Fibroblast of upper back skin (primary cell): ENCODE results near the gene CCDC61.

Experiments
- DNase-seq: peaks from one replicate; pipeline ENCODE4 v3.0.0-alpha.2; 2013

CCDC61 gene

GRCh38 chr19:46049597-46049996, 54.3 kb downstream of the CCDC61 start:
- no peak for DNase-seq

GRCh38 chr19:46052896-46053295, 57.6 kb downstream of the CCDC61 start:
- no peak for DNase-seq

DNA sequence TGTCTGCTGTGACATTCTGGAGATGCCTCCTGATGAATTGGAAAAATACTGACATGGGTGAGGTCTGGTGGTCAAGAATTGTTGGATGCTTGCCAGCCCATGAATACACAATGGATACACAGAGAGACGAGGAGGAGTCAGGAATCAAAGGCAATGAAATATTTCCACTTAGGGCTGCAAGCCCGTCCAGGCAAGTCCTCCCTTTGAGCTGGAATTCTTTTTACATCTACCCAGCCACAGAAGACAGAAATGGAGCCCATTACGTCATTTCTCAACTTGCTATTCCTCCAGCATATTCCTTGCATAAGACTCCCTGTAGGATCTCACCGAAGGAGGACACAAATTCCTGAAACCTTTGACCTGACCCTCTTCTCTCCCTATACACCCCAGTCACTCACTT, 61.3 kb downstream of the CCDC61 start:
- no peak for DNase-seq

- no peak for DNase-seq
Measured at GRCh38 chr19:46058778-46059177, 63.5 kb downstream of the CCDC61 start.

- DNase-seq, result no peak
Measured at GRCh38 chr19:46060012-46060411, 64.7 kb downstream of the CCDC61 start.

- no peak for DNase-seq
Measured at GRCh38 chr19:46063201-46063600, 67.9 kb downstream of the CCDC61 start.

DNA sequence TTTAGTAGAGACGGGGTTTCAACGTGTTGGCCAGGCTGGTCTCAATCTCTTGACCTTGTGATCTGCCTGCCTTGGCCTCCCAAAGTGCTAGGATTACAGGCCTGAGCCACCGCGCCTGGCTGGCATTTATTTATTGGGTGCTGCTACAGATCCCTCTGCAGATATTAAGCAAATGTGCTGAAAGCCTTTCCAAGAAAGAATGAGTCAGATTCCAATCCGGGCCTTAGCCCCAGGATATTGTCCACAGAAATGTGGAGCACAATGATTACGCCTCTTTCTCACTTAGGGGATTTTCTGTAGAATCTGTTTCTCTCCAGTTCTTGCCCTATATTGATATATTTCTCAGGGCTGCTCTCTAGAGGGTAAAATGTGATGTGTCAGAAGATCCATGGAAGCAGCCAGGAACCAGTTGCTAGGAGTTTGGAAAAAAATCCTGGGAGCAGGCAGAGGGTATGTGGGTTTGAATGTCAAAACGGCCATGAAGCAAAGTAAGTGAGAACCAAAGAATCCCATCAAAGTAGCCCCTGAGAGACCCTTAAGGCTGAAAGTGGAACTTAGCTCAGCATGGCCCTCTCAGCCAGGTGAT, 70.3 kb downstream of the CCDC61 start:
- peak; percentile 43 for DNase-seq

DNA sequence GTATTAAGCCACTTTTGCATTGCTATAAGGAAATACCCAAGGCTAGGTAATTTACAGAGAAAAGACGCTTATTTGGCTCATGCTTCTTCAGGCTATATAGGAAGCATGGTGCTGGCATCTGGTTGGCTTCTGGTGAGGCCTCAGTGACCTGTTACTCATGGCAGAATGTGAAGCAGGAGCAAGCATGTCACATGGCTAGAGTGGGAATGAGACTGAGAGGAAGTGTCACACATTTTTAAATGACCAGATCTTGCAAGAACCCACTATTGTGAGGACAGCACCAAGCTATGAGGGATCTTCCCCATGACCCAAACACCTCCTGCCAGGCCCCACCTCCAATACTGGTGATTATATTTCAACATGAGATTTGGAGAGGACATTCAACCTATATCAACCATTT, 71.2 kb downstream of the CCDC61 start:
- DNase-seq, result no peak

DNA sequence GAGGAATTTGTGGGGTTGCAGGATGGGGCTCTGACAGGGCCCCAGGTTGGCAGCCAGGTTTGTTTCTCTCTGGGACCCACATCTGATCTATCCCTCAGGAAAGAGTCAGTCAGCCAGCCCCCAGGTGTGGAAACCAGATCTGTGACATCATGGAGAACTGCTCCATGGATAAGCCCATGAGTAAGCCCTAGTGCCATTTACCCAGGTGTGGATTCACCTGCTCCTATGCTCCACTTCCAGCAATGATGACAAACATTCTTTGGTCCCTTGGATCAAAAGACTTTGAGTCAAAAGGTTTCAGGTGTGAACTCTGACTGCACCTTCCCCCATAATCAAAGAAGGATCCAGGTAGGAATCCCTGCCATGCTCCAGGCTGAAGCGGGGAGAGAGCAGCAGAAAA, 72.4 kb downstream of the CCDC61 start:
- DNase-seq, result no peak
